Ovary (tissue), 9 donors: ENCODE data around the gene PLPP1. TPM values are rescaled to one million over a fixed set of nuclear protein-coding genes. Genes with fewer than 3 reads are reported as not detected.

Source experiments
- DNase-seq, 5 donors: peaks; one replicate each; pipeline ENCODE4 v3.0.0-alpha.2; 2019 to 2020
- H3K27ac ChIP-seq, 2 donors: fragments of 200-600 bp; one replicate each; pipeline versions ENCODE4 v1.5.1 to v1.8.0; 2019 to 2022
- H3K27me3 ChIP-seq: fragments of 200-600 bp; one replicate; pipeline ENCODE4 v1.8.0; 2022
- H3K36me3 ChIP-seq: fragments of 200-600 bp; sonication (generic); one replicate; pipeline ENCODE4 v1.5.1; 2019
- H3K4me1 ChIP-seq: one replicate; pipeline ENCODE4 v1.8.1; 2013; ENCODE audit warnings: mild to moderate bottlenecking, moderate library complexity; ENCODE audit not compliant: insufficient read depth
- H3K4me3 ChIP-seq: fragments of 200-600 bp; sonication (generic); one replicate; pipeline ENCODE4 v1.5.1; 2017
- H3K9me3 ChIP-seq, 2 donors: fragments of 200-600 bp in 1 of 2; sonication (generic) in 1 of 2; one replicate each; pipeline versions ENCODE4 v1.5.1 to v1.8.1; 2013 to 2019; ENCODE audit warnings: mild to moderate bottlenecking in 1 of 2, moderate library complexity in 1 of 2
- CTCF ChIP-seq, 3 donors: fragments of 450-650 bp in 2 of 3; fragments of 200-600 bp in 1 of 3; IDR thresholded peaks; one replicate each; pipeline versions ENCODE4 v1.5.1 to v1.8.0; 2016 to 2022; ENCODE audit warnings: antibody characterized with exemption in 3 of 3, mild to moderate bottlenecking in 1 of 3
- EP300 ChIP-seq: sonication (generic); formaldehyde crosslinking; IDR thresholded peaks from one replicate; pipeline ENCODE4 v1.6.1; 2017; ENCODE audit warnings: antibody characterized with exemption
- POLR2A ChIP-seq: fragments of 450-650 bp; IDR thresholded peaks from one replicate; pipeline ENCODE4 v1.6.1; 2017; ENCODE audit warnings: antibody characterized with exemption, mild to moderate bottlenecking, moderate library complexity
- WGBS, 3 donors: extraction: QIAGEN DNeasy Blood & Tissue Kit in 1 of 3; methylation state at CpG; one replicate each; pipeline versions ENCODE4 v1.1.5 to v1.1.7; 2013 to 2017; 5-methylcytosine and 5-hydroxymethylcytosine counted together
- intact Hi-C, 4 donors: fragments of 100-400 bp; cut with DNase I; formaldehyde crosslinking; loops; one replicate each; pipeline versions ENCODE4 v1.11.0 to v1.15.1; 2022 to 2023
- polyA plus RNA-seq, 2 donors: library from polyadenylated mRNA; stranded (reverse); fragments of 200-250 nt in 1 of 2; fragments of 350-450 nt in 1 of 2; fragmentation: Illumina TruSeq in 1 of 2; extraction: RNeasy Lipid Tissue Mini Kit (QIAGEN cat#74804) in 1 of 2; gene quantifications; one replicate each; pipeline ENCODE4 v1.2.3, GENCODE V29; 2013 to 2014
- total RNA-seq, 7 donors: library from RNA; depleted of rRNA in 2 of 7; stranded (reverse); fragments of >200 nt in 2 of 7; fragmentation: NEBNext Ultra II Directional in 3 of 7; extraction: Animal tissue kit (Norgen Biotek cat#: 25700) in 3 of 7; gene quantifications; one replicate each; pipeline versions ENCODE4 v1.1.0 to v1.2.4, GENCODE V29; 2016 to 2023
- donor health status: DM: no; HTN: no; CAD: no; lungs with moderate emphysema.
- donor health status: DM: no; HTN: no; CAD: no.
- donor health status: Bipolar disorder and iron deficiency.
- donor health status: DM: yes; HTN: yes; CAD: no.
- donor health status: DM: no; HTN: no; CAD: no.
- donor health status: DM: yes; HTN: yes; CAD: no.

PLPP1 gene
- total and polyA plus RNA-seq, 9 donors = 13.5 to 136 (median 34.5) TPM

DNA sequence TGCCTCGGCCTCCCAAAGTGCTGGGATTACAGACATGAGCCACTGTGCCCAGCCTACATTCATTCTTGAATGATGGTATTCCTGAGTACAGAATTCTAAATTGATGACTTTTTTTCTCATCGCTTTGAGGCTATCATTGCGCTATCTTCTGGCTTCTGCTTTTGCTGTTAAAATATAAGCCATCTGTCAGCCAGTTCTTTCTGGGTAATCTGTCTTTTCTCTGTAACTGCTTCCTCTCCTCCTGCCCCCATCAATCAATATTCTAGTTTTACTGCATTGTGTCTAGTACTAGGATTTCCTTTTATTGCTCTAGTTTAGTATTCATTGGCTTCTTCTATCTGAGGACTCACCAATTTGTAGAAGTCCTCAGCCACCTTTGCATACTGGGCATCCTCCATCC is 89.0 kb downstream of the PLPP1 start:
- intact Hi-C loops = no loop called here
- Histone ChIP-seq H3K4me1 (no peaks in the 10 kb centered on the region), H3K36me3 (no peaks in the 10 kb centered on the region), H3K27ac (no peak overlapping the region), H3K9me3 (no peaks in the 10 kb centered on the region), H3K4me3 (no peak overlapping the region), H3K27me3 (no peaks in the 10 kb centered on the region)
- TF ChIP-seq CTCF (IDR thresholded peaks at IDR 0.05) = no peak
- no peak for TF ChIP-seq EP300
- TF ChIP-seq POLR2A = no peak
- WGBS, 3 donors = 91 to 98% (median 97%) methylated on average over 3 of the region's 3 CpGs
- no peak for DNase-seq

GRCh38 chr5:55441954-55442353 is 92.8 kb downstream of the PLPP1 start:
- Histone ChIP-seq H3K27me3 (no peaks in the 10 kb centered on the region), H3K4me1 (peaks cover 9% of the 10 kb centered on the region), H3K4me3 (no peak overlapping the region), H3K27ac (no peak overlapping the region), H3K36me3 (no peaks in the 10 kb centered on the region), H3K9me3 (no peaks in the 10 kb centered on the region)
- intact Hi-C loops = no loop called here
- no peak for TF ChIP-seq CTCF (IDR thresholded peaks at IDR 0.05)
- no peak for DNase-seq
- WGBS, 3 donors = 42 to 96% (median 95%) methylated on average over 1 of the region's 1 CpG

DNA sequence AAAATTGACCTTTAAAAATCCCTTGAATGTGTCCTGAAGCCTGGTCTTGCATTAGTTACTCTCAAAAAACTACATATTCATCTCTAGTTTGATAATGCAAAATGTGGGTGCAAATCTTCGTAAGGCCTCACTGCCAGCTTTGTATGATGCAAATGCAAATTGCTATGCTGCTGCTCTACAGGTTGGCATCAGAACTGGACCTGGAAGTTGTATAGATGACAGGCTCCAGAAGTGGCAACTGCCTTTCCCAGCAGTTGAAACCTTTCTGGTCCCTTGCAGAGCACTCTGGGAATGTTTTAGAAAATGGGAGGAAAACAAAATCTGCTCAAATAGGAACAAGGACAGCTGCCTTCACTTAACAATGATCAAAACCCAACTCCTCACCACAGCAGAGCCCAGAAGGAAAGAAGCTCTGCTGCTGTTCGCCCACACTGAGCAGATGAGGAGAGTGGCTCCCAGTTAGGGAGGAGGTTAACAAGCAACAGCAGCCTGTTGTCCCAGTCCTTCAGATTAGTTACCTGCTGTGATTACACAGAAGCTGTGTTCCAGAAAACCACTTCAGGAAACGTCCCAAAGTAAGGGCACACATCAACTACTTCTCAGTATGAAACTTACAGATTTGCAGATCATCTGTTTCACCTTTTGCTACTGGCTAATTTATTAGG is 93.5 kb downstream of the PLPP1 start:
- Histone ChIP-seq H3K27me3 (no peaks in the 10 kb centered on the region), H3K4me1 (peaks cover 9% of the 10 kb centered on the region), H3K4me3 (no peak overlapping the region), H3K27ac (no peak overlapping the region), H3K9me3 (no peaks in the 10 kb centered on the region), H3K36me3 (no peaks in the 10 kb centered on the region)
- intact Hi-C loops = no loop called here
- no peak for DNase-seq
- TF ChIP-seq EP300 (no peak), CTCF (IDR thresholded peaks at IDR 0.05) (no peak), POLR2A (no peak)
- 57 to 59% (median 58%) methylated on average over 3 of the region's 3 CpGs for WGBS, 3 donors

DNA sequence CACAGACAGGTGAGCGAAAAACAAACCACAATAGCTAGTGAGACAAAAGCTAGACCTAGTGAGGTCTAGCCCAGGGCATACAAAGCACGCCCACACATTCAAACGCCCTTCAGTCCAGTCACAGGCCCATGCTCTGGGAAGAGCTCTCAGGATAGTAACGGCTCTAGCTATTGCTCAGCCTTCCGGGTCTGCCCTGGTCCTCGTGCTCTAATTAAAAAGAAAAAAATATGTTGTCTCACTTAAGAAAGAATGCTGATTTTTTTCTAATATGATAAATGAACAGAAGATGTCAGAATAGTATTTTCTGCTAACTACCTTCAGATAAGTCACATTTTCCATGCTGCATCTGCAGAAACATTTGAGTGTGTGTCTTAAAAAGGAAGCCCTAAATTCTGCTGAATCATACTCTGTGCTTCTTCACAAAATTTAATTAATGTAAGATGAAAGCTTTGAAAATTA is 94.5 kb downstream of the PLPP1 start:
- 34 to 42% (median 34%) methylated on average over 6 of the region's 6 CpGs for WGBS, 3 donors
- DNase-seq = no peak
- Histone ChIP-seq H3K4me1 (peaks cover 9% of the 10 kb centered on the region), H3K4me3 (no peak overlapping the region), H3K27me3 (no peaks in the 10 kb centered on the region), H3K36me3 (no peaks in the 10 kb centered on the region), H3K27ac (peak overlapping the region; percentile 36 to 54), H3K9me3 (no peaks in the 10 kb centered on the region)
- no peak for TF ChIP-seq EP300
- TF ChIP-seq CTCF (IDR thresholded peaks at IDR 0.05) = no peak
- TF ChIP-seq POLR2A = no peak
- intact Hi-C loops = no loop called here
